ENCODE results near the gene MRGPRG.

DNA sequence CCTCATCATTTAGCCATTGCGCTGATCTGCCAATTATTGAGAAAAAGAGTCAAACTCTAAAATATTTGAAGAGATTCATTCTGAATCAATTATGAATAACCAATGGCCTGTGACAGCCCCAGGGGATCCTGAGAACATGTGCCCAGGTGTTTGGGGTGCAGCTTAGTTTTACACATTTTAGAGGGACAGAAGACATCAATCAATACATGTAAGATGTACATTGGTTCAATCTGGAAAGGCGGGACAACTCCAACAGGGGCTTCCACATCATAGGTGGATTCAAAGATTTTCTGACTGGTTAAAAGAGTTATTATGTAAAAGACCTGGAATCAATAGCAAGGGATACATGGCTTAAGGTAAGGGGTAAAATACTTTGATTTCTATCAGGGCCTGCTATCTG, 18.5 kb upstream of the MRGPRG start:
- TF ChIP-seq, protein P1, sequence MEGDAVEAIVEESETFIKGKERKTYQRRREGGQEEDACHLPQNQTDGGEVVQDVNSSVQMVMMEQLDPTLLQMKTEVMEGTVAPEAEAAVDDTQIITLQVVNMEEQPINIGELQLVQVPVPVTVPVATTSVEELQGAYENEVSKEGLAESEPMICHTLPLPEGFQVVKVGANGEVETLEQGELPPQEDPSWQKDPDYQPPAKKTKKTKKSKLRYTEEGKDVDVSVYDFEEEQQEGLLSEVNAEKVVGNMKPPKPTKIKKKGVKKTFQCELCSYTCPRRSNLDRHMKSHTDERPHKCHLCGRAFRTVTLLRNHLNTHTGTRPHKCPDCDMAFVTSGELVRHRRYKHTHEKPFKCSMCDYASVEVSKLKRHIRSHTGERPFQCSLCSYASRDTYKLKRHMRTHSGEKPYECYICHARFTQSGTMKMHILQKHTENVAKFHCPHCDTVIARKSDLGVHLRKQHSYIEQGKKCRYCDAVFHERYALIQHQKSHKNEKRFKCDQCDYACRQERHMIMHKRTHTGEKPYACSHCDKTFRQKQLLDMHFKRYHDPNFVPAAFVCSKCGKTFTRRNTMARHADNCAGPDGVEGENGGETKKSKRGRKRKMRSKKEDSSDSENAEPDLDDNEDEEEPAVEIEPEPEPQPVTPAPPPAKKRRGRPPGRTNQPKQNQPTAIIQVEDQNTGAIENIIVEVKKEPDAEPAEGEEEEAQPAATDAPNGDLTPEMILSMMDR (IDR thresholded peaks at IDR 0.05): no peak
- TF ChIP-seq POLR2A (IDR thresholded peaks at IDR 0.05): no peak
